ENCODE measurements around the gene SESN1. TPM values are rescaled to one million over a fixed set of nuclear protein-coding genes. Genes with fewer than 3 reads are reported as not detected.

The SESN1 gene
- total RNA-seq, 1 donor from 2014 or later: 58.9 TPM

GRCh38 chr6:109130065-109130464 is 35.4 kb upstream of the SESN1 start:
- Histone ChIP-seq H3K9me3 (no peaks in the 10 kb centered on the region), H3K27me3 (no peaks in the 10 kb centered on the region), H3K4me1 (no peaks in the 10 kb centered on the region), H3K27ac (no peak overlapping the region), H3K4me3 (no peak overlapping the region), H3K36me3 (no peaks in the 10 kb centered on the region)
- TF ChIP-seq POLR2A (IDR thresholded peaks at IDR 0.05): no peak
- TF ChIP-seq POLR2AphosphoS5 (IDR thresholded peaks at IDR 0.05; ENCODE audit: insufficient read depth in 1 of 2, low read depth in 1 of 2): no peak
- TF ChIP-seq CTCF (IDR thresholded peaks at IDR 0.05): no peak
- intact Hi-C loops (cut with DNase I): no loop called here
- DNase-seq (ENCODE audit: extremely low spot score in 2 of 2): no peak

- Histone ChIP-seq H3K27me3 (no peaks in the 10 kb centered on the region), H3K27ac (no peak overlapping the region), H3K36me3 (no peaks in the 10 kb centered on the region), H3K4me3 (no peak overlapping the region), H3K9me3 (no peaks in the 10 kb centered on the region), H3K4me1 (peaks cover 18% of the 10 kb centered on the region)
- no peak for DNase-seq (ENCODE audit: extremely low spot score in 2 of 2)
- TF ChIP-seq CTCF (IDR thresholded peaks at IDR 0.05): no peak
- no peak for TF ChIP-seq POLR2AphosphoS5 (IDR thresholded peaks at IDR 0.05; ENCODE audit: insufficient read depth in 1 of 2, low read depth in 1 of 2)
- TF ChIP-seq POLR2A (IDR thresholded peaks at IDR 0.05): no peak
- intact Hi-C loops (cut with DNase I): no loop called here
Observed at GRCh38 chr6:109125504-109125903, 30.9 kb upstream of the SESN1 start.

GRCh38 chr6:109124219-109124618 is 29.6 kb upstream of the SESN1 start:
- no peaks in the 10 kb centered on the region for H3K27me3 ChIP-seq
- no peaks in the 10 kb centered on the region for H3K36me3 ChIP-seq
- H3K9me3 ChIP-seq: no peaks in the 10 kb centered on the region
- no peak overlapping the region for H3K4me3 ChIP-seq
- no peak for TF ChIP-seq CTCF (IDR thresholded peaks at IDR 0.05)
- no peak for TF ChIP-seq POLR2AphosphoS5 (IDR thresholded peaks at IDR 0.05; ENCODE audit: insufficient read depth in 1 of 2, low read depth in 1 of 2)
- no peak for TF ChIP-seq POLR2A (IDR thresholded peaks at IDR 0.05)
- H3K27ac ChIP-seq: no peak overlapping the region
- intact Hi-C loops (cut with DNase I): no loop called here
- H3K4me1 ChIP-seq: peaks cover 24% of the 10 kb centered on the region
- no peak for DNase-seq (ENCODE audit: extremely low spot score in 2 of 2)

GRCh38 chr6:109121411-109121810 is 26.8 kb upstream of the SESN1 start:
- no peaks in the 10 kb centered on the region for H3K27me3 ChIP-seq
- H3K4me3 ChIP-seq: no peak overlapping the region
- TF ChIP-seq CTCF (IDR thresholded peaks at IDR 0.05): no peak
- no peak for TF ChIP-seq POLR2AphosphoS5 (IDR thresholded peaks at IDR 0.05; ENCODE audit: insufficient read depth in 1 of 2, low read depth in 1 of 2)
- TF ChIP-seq POLR2A (IDR thresholded peaks at IDR 0.05): no peak
- no peak for DNase-seq (ENCODE audit: extremely low spot score in 2 of 2)
- H3K36me3 ChIP-seq: no peaks in the 10 kb centered on the region
- peak overlapping the region; percentile 49 for H3K27ac ChIP-seq
- intact Hi-C loops (cut with DNase I): no loop called here
- H3K4me1 ChIP-seq: peaks cover 30% of the 10 kb centered on the region
- no peaks in the 10 kb centered on the region for H3K9me3 ChIP-seq

- no peak overlapping the region for H3K27ac ChIP-seq
- intact Hi-C loops (cut with DNase I): no loop called here
- no peak for DNase-seq (ENCODE audit: extremely low spot score in 2 of 2)
Observed at GRCh38 chr6:109118871-109119354, 24.3 kb upstream of the SESN1 start.

More at GRCh38 chr6:109118871-109119354, 24.3 kb upstream of the SESN1 start:
- H3K4me3 ChIP-seq: no peak overlapping the region
- peaks cover 30% of the 10 kb centered on the region for H3K4me1 ChIP-seq
- TF ChIP-seq POLR2AphosphoS5 (IDR thresholded peaks at IDR 0.05; ENCODE audit: insufficient read depth in 1 of 2, low read depth in 1 of 2) (no peak), POLR2A (IDR thresholded peaks at IDR 0.05) (no peak), CTCF (IDR thresholded peaks at IDR 0.05) (no peak)
- no peaks in the 10 kb centered on the region for H3K27me3 ChIP-seq
- H3K9me3 ChIP-seq: no peaks in the 10 kb centered on the region
- H3K36me3 ChIP-seq: no peaks in the 10 kb centered on the region

Data from vagina (tissue), 2 donors.